Skin of body (tissue), 2 donors: Measurements from ENCODE around the gene CACNA1C. TPM values are rescaled to one million over a fixed set of nuclear protein-coding genes. Genes with fewer than 3 reads are reported as not detected.

Experiments
- DNase-seq: peaks from one replicate; lab custom pipeline; 2025; lab: John Stamatoyannopoulos, UW
- total RNA-seq: library from RNA; depleted of rRNA; stranded (reverse); fragments of >200 nt; gene quantifications from one replicate; pipeline ENCODE4 v1.2.3, GENCODE V29; 2014

The CACNA1C gene
- total RNA-seq, 1 donor from 2014 or later = 4.3 TPM

GRCh38 chr12:2138294-2138693 lies 85.5 kb downstream of the CACNA1C start:
- no peak for DNase-seq

GRCh38 chr12:2138871-2139308 lies 86.1 kb downstream of the CACNA1C start:
- no peak for DNase-seq

GRCh38 chr12:2139651-2140050 lies 86.9 kb downstream of the CACNA1C start:
- no peak for DNase-seq

GRCh38 chr12:2140858-2141519 lies 88.2 kb downstream of the CACNA1C start:
- no peak for DNase-seq

- no peak for DNase-seq
Measured at GRCh38 chr12:2142068-2142467, 89.3 kb downstream of the CACNA1C start.

GRCh38 chr12:2144951-2145350 lies 92.2 kb downstream of the CACNA1C start:
- no peak for DNase-seq

- no peak for DNase-seq
Measured at GRCh38 chr12:2145433-2145998, 92.7 kb downstream of the CACNA1C start.

GRCh38 chr12:2147335-2147734 lies 94.5 kb downstream of the CACNA1C start:
- no peak for DNase-seq

- DNase-seq = no peak
Measured at GRCh38 chr12:2149091-2149490, 96.3 kb downstream of the CACNA1C start.

- DNase-seq = no peak
Measured at GRCh38 chr12:2150833-2151232, 98.0 kb downstream of the CACNA1C start.

- no peak for DNase-seq
Measured at GRCh38 chr12:2151391-2151790, 98.6 kb downstream of the CACNA1C start.

- DNase-seq = no peak
Measured at GRCh38 chr12:2152134-2152533, 99.3 kb downstream of the CACNA1C start.

GRCh38 chr12:2154050-2154449 lies 101.3 kb downstream of the CACNA1C start:
- no peak for DNase-seq

- no peak for DNase-seq
Measured at GRCh38 chr12:2154521-2154920, 101.7 kb downstream of the CACNA1C start.

- DNase-seq = no peak
Measured at GRCh38 chr12:2156333-2156732, 103.5 kb downstream of the CACNA1C start.

- no peak for DNase-seq
Measured at GRCh38 chr12:2160043-2160442, 107.3 kb downstream of the CACNA1C start.

- peak; percentile 3 for DNase-seq
Measured at GRCh38 chr12:2161473-2161872, 108.7 kb downstream of the CACNA1C start.

GRCh38 chr12:2163177-2163941 lies 110.6 kb downstream of the CACNA1C start:
- peak; percentile 65 for DNase-seq

GRCh38 chr12:2165021-2165420 lies 112.2 kb downstream of the CACNA1C start:
- DNase-seq = no peak

- DNase-seq = no peak
Measured at GRCh38 chr12:2165927-2166326, 113.1 kb downstream of the CACNA1C start.

GRCh38 chr12:2166696-2167095 lies 113.9 kb downstream of the CACNA1C start:
- DNase-seq = no peak

- no peak for DNase-seq
Measured at GRCh38 chr12:2167231-2167630, 114.4 kb downstream of the CACNA1C start.

GRCh38 chr12:2168808-2169207 lies 116.0 kb downstream of the CACNA1C start:
- DNase-seq = no peak
